HG02588 (cell line): ENCODE data around the gene PHF14.
"Not testable (repeated sequence)": the region's sequence is repeated elsewhere in the genome, so short reads cannot be mapped to it uniquely, and the experiment has no call there.

ENCODE experiments used
- ATAC-seq: cut with Tn5 transposase; IDR thresholded peaks from one replicate; pipeline ENCODE4 v1.9.1; 2021; ENCODE audit warnings: mild to moderate bottlenecking, moderate library complexity; ENCODE audit not compliant: unreplicated experiment

PHF14 gene

DNA sequence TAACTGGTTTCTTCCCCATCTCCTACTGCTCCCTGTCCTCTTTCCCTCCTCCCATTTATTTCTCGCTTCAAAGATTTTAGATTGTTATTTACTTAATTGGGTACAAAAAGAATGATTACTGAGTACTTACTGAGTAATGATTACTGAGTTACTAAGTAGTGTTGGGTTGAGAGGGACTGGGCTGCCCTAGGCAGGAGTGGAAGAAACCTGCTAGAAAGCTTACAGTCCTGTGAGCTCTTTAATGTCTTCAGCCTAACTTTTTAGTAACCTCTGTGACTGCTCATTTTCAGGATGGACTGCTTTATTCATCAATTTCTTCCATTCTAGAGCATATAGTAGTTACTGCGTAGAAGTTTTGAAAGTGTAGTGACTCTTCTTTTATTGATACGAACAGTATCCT lies 7.6 kb downstream of the PHF14 start:
- no peak for ATAC-seq

DNA sequence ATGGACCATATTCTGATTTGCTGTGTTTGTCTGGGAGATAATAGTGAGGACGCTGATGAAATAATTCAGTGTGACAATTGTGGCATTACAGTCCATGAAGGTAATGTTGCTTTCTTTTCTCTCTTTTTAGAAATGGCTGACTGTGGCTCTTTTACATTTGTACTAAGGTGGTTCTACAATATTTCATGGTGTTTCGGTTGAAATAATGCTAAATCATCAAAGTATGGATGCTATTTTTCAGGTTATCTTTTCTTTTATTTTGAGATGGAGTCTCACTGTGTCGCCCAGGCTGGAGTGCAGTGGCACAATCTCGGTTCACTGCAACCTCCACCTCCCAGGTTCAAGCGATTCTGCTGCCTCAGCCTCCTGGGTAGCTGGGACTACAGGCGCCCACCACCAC lies 17.1 kb downstream of the PHF14 start:
- ATAC-seq, result not testable (repeated sequence)

GRCh38 chr7:10995482-10996166 lies 22.0 kb downstream of the PHF14 start:
- ATAC-seq, result not testable (repeated sequence)

DNA sequence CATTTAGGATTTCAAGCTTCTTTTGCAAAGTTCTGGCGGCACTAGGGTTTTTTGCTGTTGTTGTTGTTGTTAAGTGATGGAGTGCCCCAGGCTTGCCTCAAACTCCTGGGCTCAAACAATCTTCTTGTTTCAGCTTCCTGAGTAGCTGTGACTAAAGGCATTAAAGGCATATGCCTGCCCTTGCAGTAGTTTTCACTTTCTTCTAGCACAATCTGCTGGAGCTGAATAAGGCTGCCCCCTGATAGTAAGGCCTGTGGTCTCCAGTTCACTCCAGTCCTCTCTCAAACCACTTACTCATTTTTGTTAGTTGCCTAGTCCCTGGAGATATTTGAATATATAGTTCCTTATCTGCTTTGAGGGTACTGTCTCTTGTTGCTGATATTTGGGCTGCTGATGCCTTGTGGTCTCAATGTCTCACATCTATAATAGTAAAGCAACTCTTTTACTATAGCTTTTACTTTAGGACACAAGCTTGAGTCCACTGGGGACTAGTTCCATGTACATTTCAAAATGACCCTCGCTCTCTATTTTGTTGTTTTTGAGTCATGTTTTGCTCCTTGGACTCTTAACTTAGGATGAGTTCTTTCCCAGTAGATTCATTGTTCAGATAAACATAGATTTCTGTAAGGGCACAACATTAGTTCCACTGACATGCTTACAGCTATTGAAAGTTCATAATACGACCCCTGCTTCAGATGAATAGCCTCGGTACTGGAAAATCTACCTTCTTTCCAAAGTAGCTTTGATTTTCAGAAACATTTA lies 25.5 kb downstream of the PHF14 start:
- no peak for ATAC-seq

GRCh38 chr7:11005202-11005601 lies 31.5 kb downstream of the PHF14 start:
- no peak for ATAC-seq

DNA sequence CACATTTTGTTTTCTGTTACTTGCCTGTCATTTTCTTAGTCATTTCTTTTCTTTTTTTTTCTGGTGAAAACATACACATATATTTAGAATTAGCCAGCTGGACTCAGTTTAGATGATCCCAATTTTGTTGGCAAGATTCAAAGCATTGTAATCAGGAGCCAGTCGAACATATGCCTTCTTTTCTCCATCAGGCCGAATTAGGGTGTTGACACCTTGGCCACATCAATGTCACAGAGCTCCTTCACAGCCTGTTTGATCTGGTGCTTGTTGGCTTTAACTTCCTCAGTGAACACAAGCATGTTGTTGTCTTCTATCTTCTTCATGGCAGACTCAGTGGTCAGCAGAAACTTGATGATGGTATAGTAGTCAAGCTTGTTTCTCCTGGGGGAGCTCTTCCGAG lies 32.6 kb downstream of the PHF14 start:
- ATAC-seq, result no peak

DNA sequence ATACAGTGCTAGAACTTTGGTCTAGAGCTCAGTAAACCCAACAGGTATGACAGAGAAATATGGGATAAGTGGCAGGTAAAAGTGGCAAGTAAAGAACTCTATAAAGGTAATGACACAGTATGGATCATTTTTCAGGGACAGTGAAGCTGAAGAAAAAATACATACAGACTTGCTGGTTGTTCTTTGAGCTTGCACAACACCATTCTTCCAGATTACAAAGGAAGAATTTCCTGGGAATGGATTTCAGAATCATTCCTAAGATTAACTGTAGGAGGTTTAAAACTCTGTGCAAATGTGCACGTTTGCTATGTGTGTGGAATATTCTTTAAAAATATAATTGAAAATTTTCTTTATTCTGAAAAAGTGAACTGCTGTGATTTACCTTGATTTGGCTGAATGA lies 36.0 kb downstream of the PHF14 start:
- no peak for ATAC-seq

GRCh38 chr7:11021468-11021867 lies 47.8 kb downstream of the PHF14 start:
- no peak for ATAC-seq

GRCh38 chr7:11026452-11027359 lies 53.0 kb downstream of the PHF14 start:
- no peak for ATAC-seq

DNA sequence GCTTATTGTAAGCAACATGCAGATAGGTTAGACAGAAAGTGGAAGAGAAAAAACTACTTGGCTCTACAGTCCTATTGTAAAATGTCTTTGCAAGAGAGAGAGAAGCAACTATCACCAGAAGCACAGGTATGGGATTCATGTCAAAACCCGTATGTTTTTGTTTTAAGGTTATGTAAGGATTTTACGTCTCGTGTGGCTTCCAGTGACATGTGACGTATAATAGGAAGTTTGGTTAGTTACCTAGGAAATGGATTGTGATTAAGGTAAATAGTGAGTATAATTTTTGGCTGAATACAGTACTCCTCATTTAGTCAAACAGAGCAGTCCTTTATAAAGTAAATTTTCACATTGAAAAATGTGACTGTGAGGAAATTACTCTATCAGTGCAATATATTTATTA lies 62.0 kb downstream of the PHF14 start:
- no peak for ATAC-seq

GRCh38 chr7:11039974-11040373 lies 66.3 kb downstream of the PHF14 start:
- no peak for ATAC-seq

DNA sequence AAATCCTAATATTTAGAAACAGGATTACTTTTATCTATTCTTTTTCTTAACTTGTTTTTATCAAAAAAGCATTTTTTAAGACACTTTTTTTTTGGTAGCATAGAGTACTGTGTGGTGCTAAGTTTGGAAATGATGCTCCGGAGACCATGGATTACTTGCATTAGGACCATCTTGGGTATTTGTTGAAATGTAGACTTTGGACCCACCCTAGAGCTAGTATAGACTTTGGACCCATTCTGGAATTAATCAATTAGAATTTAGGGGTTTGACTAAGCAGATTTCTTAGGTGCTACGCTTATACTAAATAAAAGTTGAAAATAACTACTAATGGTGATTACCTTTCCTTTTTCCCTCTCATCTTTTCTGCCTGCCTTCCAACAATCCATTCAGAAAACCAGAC lies 80.4 kb downstream of the PHF14 start:
- no peak for ATAC-seq

GRCh38 chr7:11060893-11061292 lies 87.2 kb downstream of the PHF14 start:
- no peak for ATAC-seq

GRCh38 chr7:11062110-11062509 lies 88.4 kb downstream of the PHF14 start:
- ATAC-seq, result no peak

DNA sequence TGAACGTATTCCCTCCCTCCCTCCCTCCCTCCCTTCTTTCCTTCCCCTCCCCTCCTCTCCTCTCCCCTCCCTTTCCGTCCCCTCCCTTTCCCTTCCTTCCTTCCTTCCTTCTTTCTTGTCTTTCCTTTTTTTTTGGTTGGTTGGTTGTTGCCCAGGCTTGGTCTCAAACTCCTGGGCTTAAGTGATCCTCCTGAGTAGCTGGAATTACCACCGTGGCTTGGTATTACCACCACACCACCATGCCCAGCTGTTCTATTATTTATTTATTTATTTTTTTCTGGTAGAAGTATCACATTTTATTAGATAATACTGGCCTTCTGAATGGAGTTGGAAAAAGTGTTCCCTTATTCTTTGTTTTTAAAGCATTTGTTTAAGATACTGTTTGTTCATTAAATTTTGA lies 95.9 kb downstream of the PHF14 start:
- no peak for ATAC-seq

GRCh38 chr7:11077816-11078215 lies 104.1 kb downstream of the PHF14 start:
- ATAC-seq, result no peak

DNA sequence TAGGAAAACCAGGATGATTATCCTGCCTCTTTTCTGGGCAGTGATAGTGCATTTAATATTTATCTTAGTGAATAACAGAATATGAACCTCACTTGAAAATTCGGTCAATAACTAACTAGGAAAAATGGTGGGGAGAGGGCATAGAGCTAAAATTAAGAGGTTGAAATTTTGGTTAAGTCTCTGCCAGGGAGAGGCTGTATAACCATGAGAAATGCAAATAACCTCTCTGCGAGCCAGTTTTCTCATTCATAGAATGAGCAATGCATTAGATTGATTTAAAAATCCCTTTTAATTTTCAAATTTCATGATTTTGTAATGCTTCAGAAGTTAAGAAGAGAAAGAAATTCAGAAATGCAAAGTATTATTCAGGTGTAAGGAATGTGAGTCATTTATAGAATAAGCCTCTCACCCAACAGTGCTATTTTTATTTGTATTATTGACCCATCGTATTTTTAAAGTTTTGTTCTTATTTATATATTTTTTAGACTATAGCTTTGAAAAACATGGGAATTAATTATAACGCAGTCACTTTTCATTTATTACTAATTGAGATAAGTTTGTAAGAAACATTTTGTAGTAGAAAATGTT lies 104.7 kb downstream of the PHF14 start:
- ATAC-seq, result no peak

DNA sequence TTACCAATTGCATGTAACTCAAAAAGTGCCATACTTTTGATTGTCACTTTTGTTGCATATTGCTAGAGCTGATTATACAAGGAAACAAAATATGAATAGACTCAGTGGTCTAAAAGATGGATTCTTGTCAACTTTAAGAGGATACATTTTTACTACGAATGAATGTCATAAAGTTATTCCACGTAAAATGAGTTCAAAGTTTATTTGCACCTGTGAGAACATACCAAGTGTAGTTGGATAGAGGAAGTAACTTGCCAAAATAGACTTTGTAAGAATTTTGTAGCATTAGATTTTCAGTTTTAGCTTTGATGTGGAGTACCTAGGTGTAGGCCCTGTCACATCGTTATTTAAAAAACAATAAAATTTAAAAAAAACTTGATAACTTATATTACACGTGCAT lies 106.2 kb downstream of the PHF14 start:
- ATAC-seq, result no peak

GRCh38 chr7:11082121-11082520 lies 108.4 kb downstream of the PHF14 start:
- no peak for ATAC-seq

GRCh38 chr7:11082552-11083213 lies 109.0 kb downstream of the PHF14 start:
- no peak for ATAC-seq

- ATAC-seq, result no peak
Measured at GRCh38 chr7:11083214-11083568, 109.5 kb downstream of the PHF14 start.
